Occipital lobe (tissue), 3 donors: ENCODE data around the gene TAF1. TPM values are rescaled to one million over a fixed set of nuclear protein-coding genes. Genes with fewer than 3 reads are reported as not detected.
"Not testable (repeated sequence)": the region's sequence is repeated elsewhere in the genome, so short reads cannot be mapped to it uniquely, and the experiment has no call there.

Experiments
- DNase-seq: peaks from one replicate; lab custom pipeline; 2025; lab: John Stamatoyannopoulos, UW
- small RNA-seq: library from RNA; depleted of rRNA; stranded (forward); fragments of <200 nt; gene quantifications from one replicate; pipeline ENCODE3, GENCODE V24; 2014
- total RNA-seq: library from RNA; depleted of rRNA; stranded (reverse); fragments of >200 nt; gene quantifications from one replicate; pipeline ENCODE4 v1.2.3, GENCODE V29; 2014

The TAF1 gene
- total RNA-seq, 1 donor from 2014 or later, result 56.9 TPM

GRCh38 chrX:71496476-71496875 lies 130.3 kb downstream of the TAF1 start:
- DNase-seq, result no peak

DNA sequence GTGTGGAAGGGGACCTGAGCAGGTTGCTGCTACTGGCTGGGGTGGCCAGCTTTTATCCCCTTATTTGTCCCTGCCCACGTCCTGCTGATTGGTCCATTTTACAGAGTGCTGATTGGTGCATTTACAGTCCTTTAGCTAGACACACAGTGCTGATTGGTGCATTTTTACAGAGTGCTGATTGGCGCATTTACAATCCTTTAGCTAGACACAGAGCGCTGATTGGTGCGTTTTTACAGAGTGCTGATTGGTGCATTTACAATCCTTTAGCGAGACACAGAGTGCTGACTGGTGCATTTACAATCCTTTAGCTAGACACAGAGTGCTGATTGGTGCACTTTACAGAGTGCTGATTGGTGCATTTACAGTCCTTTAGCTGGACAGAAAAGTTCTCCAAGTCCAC lies 135.9 kb downstream of the TAF1 start:
- DNase-seq, result not testable (repeated sequence)

DNA sequence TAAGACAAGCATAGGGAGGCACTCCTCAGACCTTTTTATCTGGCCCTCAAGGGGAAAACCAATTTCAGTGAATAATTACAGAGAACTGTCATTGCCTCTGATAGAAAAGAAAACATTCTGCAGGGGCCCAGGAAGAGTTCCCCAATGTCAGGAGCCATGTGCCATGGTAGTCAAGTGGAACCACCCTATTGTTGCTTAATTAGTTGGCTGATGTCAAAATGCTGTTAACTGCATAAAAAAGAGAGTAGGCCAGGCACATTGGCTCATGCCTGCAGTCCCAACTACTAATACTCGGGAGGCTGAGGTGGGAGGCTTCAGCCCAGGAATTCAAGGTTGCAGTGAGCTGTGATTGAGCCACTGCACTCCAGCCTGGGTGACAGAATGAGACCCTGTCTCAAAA lies 138.2 kb downstream of the TAF1 start:
- no peak for DNase-seq

DNA sequence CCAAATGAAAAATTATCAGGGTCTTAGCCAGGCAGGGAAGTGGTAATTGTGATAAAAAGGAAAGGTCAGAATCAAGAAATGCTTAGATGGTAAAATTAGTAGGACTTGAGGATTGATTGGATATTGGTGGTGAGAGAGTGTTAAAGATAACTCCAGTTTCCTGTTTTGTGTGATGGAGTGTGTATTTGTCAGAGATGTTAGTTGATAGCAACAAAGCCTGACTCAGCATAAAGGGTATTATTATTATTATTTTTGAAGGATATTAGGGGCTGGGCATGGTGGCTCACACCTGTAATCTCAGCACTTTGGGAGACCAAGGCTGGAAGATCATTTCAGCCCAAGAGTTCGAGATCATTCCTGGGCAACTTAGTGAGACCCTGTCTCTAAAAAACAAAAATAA lies 143.1 kb downstream of the TAF1 start:
- DNase-seq, result no peak

DNA sequence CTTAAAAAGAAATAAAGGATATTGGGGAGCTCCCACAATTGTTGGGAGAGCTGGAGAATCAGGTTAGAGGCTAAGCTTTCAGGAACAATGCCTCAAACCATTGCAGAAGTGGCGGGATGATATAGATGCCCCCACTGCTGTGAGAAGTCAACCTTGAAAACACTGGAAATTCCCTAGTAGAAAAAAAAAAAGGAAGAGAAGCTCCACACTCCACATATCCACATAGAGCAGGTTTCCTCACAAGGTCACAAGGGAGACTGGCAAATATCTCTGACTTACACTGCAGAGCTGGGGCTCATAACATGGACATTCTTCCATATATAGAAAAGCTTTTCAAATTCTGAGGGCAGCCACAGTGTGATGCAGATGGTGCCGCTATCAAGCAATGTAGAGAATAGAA lies 144.0 kb downstream of the TAF1 start:
- DNase-seq, result no peak

GRCh38 chrX:71513731-71514130 lies 147.6 kb downstream of the TAF1 start:
- not testable (repeated sequence) for DNase-seq

GRCh38 chrX:71514367-71515037 lies 148.3 kb downstream of the TAF1 start:
- no peak for DNase-seq

- DNase-seq, result no peak
Observed at GRCh38 chrX:71515038-71515396, 148.9 kb downstream of the TAF1 start.

Small RNA genes within 50 kb of the gene (small RNA-seq; reads per million reads assigned to genes)
- gene AL590762.4 (not detected), gene RF00019 (not detected)

Other genes with a start within 250 kb of the TAF1 start
- gene MED12, start 247.8 kb upstream of the TAF1 start, total RNA-seq, result 24.6 TPM
- 18.7 TPM for gene NLGN3, start 221.5 kb upstream of the TAF1 start, total RNA-seq
- not detected for gene GJB1, start 143.1 kb upstream of the TAF1 start, total RNA-seq
- 24.2 TPM for gene ZMYM3, start 112.2 kb upstream of the TAF1 start, total RNA-seq
- gene NONO, start 82.7 kb upstream of the TAF1 start, total RNA-seq, result 372 TPM
- 0.78 TPM for gene ITGB1BP2, start 64.6 kb upstream of the TAF1 start, total RNA-seq
- gene OGT, start 166.7 kb downstream of the TAF1 start, total RNA-seq, result 248 TPM
- 3.0 TPM for gene GCNA, start 212.1 kb downstream of the TAF1 start, total RNA-seq